ENCODE results near the gene THSD4.

The THSD4 gene

DNA sequence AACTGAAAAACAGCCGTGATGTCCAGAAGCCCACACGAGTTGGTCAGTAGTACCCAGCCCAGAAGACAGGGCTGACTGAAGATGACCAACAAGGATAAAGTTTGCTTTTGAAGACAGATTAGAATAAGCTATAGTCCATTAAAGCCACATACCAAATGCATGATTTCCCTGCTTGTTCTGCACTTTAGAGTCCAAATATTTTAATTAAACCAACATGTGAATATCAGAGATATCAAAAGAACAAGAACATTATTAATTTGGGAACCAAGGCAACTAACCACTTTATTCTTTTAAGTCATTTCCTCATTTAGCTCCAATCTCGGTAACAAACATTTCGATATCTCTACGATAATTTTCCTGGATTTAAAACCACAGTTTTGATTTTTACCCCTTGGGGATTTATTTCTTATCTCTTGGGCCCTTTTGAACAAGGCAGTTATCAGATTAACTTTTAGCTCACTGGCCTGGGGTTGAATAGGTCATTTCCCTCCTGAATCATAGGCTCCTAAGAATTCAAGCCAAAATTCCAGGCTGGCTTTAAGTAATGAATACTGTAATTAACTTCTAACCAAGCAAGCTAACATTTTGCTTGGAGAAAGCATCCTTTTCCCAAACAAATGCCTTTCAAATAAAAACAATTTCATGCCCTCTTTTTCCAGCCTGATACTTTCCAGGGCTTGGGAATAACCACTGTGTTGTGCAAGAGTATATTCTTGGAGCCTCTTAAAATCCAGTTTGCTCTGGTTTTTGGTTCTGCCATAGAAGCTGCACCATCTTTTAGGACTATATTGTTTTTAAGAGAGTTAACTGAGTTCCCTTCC, 592.2 kb downstream of the THSD4 start:
- Histone ChIP-seq H3K4me1 (ENCODE audit: low read length) (no peaks in the 10 kb centered on the region), H3K4me2 (ENCODE audit: low read depth, low read length) (no peak overlapping the region), H3K9me3 (replicated peaks; ENCODE audit: insufficient read depth, low read length) (no peaks in the 10 kb centered on the region), H3F3A (ENCODE audit: insufficient read depth, low read length) (no peaks in the 10 kb centered on the region), H4K20me1 (ENCODE audit: insufficient read depth, low read length) (no peaks in the 10 kb centered on the region), H3K9me2 (replicated peaks; ENCODE audit: insufficient read depth, low read length) (no peaks in the 10 kb centered on the region), H3K36me3 (replicated peaks; ENCODE audit: insufficient read depth, low read length) (no peaks in the 10 kb centered on the region), H3K27ac (ENCODE audit: low read length) (no peak overlapping the region), H3K4me3 (ENCODE audit: low read length) (no peak overlapping the region), H3K9ac (ENCODE audit: low read length) (no peak overlapping the region), H3K79me2 (ENCODE audit: low read length) (no peaks in the 10 kb centered on the region), H2AFZ (ENCODE audit: low read length) (no peak overlapping the region), H3K27me3 (replicated peaks; ENCODE audit: insufficient read depth, low read length) (no peaks in the 10 kb centered on the region)
- TF ChIP-seq CTCF (IDR thresholded peaks at IDR 0.05; ENCODE audit: low read length) (no peak), EZH2 (optimal IDR thresholded peaks at IDR 0.05; ENCODE audit: low read depth, low read length) (no peak), EZH2phosphoT487 (IDR thresholded peaks at IDR 0.05; ENCODE audit: low read length) (no peak)
- no peak for DNase-seq

DNA sequence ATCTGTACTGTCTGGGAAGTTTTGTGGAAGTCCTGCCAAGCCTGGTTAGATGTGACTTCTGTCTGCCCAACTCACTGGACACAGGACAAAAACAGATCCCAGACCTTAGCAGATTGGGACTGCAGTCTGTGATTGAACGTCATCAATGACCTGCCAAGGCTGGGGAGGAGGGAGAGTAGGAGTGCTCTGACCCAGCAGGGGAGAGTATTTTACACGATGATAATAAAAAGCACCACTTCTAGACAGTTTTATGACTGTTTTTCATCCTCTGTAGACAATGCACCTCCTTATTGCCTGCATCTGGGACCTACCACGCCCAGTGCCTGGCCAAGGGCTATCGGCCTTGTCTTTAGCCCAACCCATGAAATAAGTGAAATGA, 592.8 kb downstream of the THSD4 start:
- TF ChIP-seq CTCF (IDR thresholded peaks at IDR 0.05; ENCODE audit: low read length) (no peak), EZH2 (optimal IDR thresholded peaks at IDR 0.05; ENCODE audit: low read depth, low read length) (no peak)
- no peaks in the 10 kb centered on the region for H3F3A ChIP-seq (ENCODE audit: insufficient read depth, low read length)
- no peaks in the 10 kb centered on the region for H3K9me2 ChIP-seq (replicated peaks; ENCODE audit: insufficient read depth, low read length)
- H3K4me3 ChIP-seq (ENCODE audit: low read length): no peak overlapping the region
- no peaks in the 10 kb centered on the region for H4K20me1 ChIP-seq (ENCODE audit: insufficient read depth, low read length)
- H3K79me2 ChIP-seq (ENCODE audit: low read length): no peaks in the 10 kb centered on the region
- H3K36me3 ChIP-seq (replicated peaks; ENCODE audit: insufficient read depth, low read length): no peaks in the 10 kb centered on the region
- H3K9me3 ChIP-seq (replicated peaks; ENCODE audit: insufficient read depth, low read length): no peaks in the 10 kb centered on the region
- H2AFZ ChIP-seq (ENCODE audit: low read length): no peak overlapping the region
- H3K9ac ChIP-seq (ENCODE audit: low read length): no peak overlapping the region
- H3K27ac ChIP-seq (ENCODE audit: low read length): no peak overlapping the region
- DNase-seq: no peak
- H3K27me3 ChIP-seq (replicated peaks; ENCODE audit: insufficient read depth, low read length): no peaks in the 10 kb centered on the region
- H3K4me2 ChIP-seq (ENCODE audit: low read depth, low read length): no peak overlapping the region
- H3K4me1 ChIP-seq (ENCODE audit: low read length): no peaks in the 10 kb centered on the region

- H3F3A ChIP-seq (ENCODE audit: insufficient read depth, low read length): no peaks in the 10 kb centered on the region
- no peak for DNase-seq
- no peaks in the 10 kb centered on the region for H3K4me1 ChIP-seq (ENCODE audit: low read length)
- H3K27me3 ChIP-seq (replicated peaks; ENCODE audit: insufficient read depth, low read length): no peaks in the 10 kb centered on the region
- no peak overlapping the region for H3K4me3 ChIP-seq (ENCODE audit: low read length)
- no peaks in the 10 kb centered on the region for H3K9me2 ChIP-seq (replicated peaks; ENCODE audit: insufficient read depth, low read length)
- H3K4me2 ChIP-seq (ENCODE audit: low read depth, low read length): no peak overlapping the region
- H2AFZ ChIP-seq (ENCODE audit: low read length): no peak overlapping the region
- H3K27ac ChIP-seq (ENCODE audit: low read length): no peak overlapping the region
- H3K79me2 ChIP-seq (ENCODE audit: low read length): no peaks in the 10 kb centered on the region
- H3K9ac ChIP-seq (ENCODE audit: low read length): no peak overlapping the region
- no peaks in the 10 kb centered on the region for H3K9me3 ChIP-seq (replicated peaks; ENCODE audit: insufficient read depth, low read length)
- H3K36me3 ChIP-seq (replicated peaks; ENCODE audit: insufficient read depth, low read length): no peaks in the 10 kb centered on the region
- no peak for TF ChIP-seq EZH2phosphoT487 (IDR thresholded peaks at IDR 0.05; ENCODE audit: low read length)
- no peak for TF ChIP-seq EZH2 (optimal IDR thresholded peaks at IDR 0.05; ENCODE audit: low read depth, low read length)
- no peak for TF ChIP-seq CTCF (IDR thresholded peaks at IDR 0.05; ENCODE audit: low read length)
- H4K20me1 ChIP-seq (ENCODE audit: insufficient read depth, low read length): no peaks in the 10 kb centered on the region
These were observed 593.5 kb downstream of the THSD4 start for GRCh38 chr15:71708741-71709140.

Data from MM.1S (cell line).